ENCODE measurements around the gene TBC1D4. TPM values are rescaled to one million over a fixed set of nuclear protein-coding genes. Genes with fewer than 3 reads are reported as not detected.
A peak's percentile ranks its signal among the peaks of the same experiment; 100 is the strongest.

The TBC1D4 gene
- total RNA-seq, 1 donor from 2014 or later: 42.5 TPM

- DNase-seq (ENCODE audit: low read depth in 2 of 2): no peak
Observed at GRCh38 chr13:75486146-75487062, 4.4 kb upstream of the TBC1D4 start.

GRCh38 chr13:75485286-75486062 lies 3.5 kb upstream of the TBC1D4 start:
- DNase-seq (ENCODE audit: low read depth in 2 of 2): no peak

DNA sequence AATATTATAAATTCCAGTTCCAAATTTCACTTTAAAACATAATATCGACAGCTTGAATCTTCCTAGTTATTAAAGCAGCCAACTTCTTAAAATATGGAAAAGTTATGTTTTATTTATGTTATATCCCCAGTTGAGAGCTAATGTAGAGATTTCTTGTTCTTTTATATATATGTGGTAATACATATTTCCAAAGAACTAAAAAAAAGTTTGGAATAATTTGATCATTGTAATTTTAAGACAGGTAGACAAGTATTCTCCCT lies 781 bp upstream of the TBC1D4 start:
- no peak for DNase-seq (ENCODE audit: low read depth in 2 of 2)

DNA sequence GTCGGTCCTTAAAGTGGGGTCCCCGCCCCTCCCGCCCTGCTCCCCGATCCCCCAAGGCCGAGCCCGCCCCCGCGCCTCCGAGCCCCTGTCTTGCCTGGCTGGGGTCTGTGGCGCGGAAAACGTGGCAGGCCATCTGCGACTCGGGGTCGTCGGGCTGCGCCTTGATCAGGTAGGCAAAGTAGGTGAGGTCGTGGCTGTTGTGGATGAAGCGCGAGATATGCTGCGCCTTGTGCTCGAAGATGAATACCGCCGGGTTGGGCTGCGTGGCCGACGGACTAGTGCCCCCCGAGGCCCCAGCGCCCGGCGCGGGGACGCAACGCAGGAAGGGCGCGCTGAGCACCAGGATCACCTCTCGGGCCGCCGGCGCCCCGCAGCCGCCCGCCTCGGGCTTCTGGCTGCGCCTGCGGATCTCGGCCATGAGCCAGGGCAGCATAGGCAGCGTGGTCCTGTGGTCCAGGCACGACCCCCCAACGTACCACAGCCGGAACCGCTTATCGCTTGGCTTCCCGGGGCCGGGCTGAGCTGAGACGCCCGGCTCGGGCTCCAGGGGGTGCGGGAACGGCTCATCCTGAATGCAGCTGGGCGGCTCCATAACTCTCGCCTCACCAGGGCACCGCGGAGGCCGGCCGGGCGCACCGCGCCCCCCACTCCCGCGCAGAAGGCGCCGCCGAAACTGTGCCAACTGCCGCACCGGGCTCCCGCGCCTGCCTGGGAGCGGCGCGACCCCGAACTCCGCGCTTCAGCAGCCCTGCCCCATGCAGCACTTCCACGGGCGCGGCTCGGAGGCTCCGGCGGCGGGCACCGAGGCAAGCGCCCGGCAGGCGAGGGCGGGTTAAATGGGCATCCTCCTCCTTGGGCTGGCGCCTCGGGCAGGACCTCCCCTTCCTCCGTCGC lies 546 bp downstream of the TBC1D4 start:
- DNase-seq (ENCODE audit: low read depth in 2 of 2): peak in 1 of 2 donors; percentile 42

GRCh38 chr13:75480671-75481175 lies 1.2 kb downstream of the TBC1D4 start:
- peak in 1 of 2 donors; percentile 46 for DNase-seq (ENCODE audit: low read depth in 2 of 2)

DNA sequence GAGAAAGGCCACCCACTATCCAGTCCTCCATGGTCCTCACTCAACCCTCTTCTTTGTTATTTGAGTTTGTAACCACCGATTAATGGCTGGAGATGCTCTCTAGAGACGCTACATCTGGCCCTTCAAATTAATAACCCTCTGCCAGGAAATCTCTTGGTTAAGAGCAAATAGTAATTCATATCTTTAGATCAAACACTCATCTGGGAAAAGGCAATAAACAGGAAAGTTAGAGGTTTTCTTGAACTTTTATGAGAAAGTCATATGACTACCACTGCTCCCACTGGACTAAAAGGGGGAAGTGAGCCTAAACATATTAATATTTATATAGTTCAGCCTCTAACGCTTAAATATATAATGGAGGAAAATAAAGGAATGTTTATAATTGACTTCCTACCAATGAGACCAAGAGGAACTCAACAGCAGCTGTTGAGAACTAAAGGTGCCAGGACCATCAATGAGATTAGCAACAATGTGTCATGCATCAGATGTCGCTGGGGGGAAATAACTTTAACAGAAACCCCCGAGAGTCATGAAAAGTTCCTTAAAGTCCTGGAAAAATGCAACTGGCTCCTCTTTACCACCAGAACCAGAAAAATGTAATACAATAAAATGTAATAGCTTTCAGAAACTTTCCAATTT lies 2.7 kb downstream of the TBC1D4 start:
- no peak for DNase-seq (ENCODE audit: low read depth in 2 of 2)

DNA sequence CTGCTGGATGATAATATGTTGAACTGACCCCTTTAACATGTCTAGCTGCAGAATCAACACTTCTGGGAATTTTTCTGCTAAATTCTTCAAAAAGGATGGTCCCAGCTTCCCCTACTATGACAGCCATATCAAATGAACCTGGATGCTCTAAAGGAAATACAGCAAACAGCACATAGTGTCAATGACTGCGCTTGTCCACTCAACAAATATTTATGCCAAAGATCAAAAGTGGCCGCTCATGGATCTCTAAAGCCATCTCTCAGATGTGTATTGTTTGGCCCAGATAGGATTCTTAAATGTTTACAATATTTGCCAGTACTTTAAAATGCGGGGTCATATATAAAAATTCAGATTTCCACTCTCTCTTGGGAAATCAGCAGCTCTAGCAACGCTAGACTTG lies 3.3 kb downstream of the TBC1D4 start:
- DNase-seq (ENCODE audit: low read depth in 2 of 2): no peak

DNA sequence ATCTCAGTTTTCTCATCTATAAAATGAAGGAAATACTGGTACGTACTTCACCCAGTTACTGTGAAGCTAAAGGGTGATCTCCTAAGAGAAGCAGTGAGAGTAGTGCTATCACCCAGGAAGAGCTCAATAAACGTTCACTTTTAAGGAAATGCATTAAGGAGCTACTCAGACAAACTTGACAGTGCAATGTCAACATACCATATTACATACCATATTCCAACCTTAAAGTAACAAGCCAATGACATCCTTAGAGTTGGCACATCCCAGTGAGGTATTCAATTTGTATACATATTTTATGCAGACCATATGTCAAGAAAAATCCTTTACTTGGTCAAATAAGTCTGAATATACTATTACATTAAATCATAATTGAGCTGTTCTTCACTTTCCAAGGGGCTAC lies 7.0 kb downstream of the TBC1D4 start:
- DNase-seq (ENCODE audit: low read depth in 2 of 2): no peak

DNA sequence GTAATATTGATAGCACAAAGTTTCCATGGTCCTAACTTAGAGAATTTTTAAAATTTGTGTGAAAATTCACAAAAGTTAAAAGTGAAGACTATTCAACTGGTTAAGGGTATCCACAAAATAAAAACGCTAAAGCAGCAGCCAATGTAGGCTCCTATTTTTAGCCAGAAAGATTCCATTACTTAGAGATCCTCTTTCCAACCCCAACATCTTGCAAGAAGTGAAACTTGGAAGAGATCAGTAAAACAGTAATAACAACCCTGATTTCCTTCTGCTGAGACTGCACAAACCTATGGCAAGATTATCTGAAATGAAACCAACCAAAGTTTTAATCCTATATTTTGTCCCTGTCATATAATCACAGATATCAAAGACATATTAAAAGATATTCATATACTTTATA lies 8.5 kb downstream of the TBC1D4 start:
- no peak for DNase-seq (ENCODE audit: low read depth in 2 of 2)

- DNase-seq (ENCODE audit: low read depth in 2 of 2): no peak
Observed at GRCh38 chr13:75470676-75471075, 11.3 kb downstream of the TBC1D4 start.

DNA sequence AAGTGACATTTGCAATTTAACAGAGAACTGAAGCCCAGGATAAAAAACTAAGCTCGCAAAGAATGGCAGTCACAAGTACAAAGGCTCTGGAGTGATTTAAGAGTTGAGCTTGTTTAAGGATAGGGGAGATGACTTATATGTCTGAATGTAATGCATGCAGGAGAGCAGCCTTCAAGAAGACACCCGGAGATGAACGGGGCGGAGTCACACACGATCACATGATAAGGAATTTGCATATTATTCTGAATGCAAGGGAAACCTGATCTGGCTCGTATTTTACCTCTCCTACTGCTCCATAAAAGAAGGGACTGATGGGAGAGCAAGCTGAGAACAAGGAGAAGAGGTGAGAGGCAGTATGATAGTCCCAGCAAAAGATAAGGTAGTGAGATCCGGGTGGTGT lies 12.9 kb downstream of the TBC1D4 start:
- DNase-seq (ENCODE audit: low read depth in 2 of 2): no peak

DNA sequence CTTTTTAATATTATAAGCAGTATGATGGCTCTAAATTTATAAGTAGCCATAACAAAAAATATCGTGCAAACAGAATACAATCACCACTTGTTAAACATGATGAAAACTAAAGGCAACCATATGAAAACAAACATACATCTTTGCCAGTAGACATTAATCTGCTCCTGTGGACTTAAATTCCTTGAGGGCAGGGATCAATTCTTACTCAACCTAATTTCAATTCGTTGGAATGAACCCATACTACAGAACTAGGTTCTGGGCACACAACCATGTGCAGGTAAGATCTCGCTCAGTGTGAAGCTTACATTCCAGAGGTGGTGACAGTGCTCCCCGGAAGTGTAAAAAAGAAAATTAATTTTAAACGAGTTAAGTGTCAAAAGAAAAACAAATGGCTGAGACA lies 13.4 kb downstream of the TBC1D4 start:
- no peak for DNase-seq (ENCODE audit: low read depth in 2 of 2)

DNA sequence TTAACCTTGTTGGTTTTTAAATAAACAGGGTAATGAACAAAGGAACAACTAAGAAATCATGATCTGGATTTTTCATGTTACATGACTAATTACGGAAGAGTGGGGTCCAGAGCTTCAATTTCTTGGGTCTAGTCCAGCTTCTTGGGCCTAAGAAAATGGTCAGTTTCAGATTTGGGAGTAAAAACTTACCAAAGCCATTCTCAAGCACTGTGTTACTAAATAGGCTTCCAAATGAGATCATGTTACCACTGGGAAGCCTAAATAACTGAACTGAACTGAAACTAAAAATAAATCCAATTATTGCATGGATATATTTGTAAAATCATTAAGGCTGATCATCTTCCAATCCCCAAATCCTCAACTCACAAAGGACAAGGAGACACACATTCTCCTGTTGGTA lies 13.9 kb downstream of the TBC1D4 start:
- DNase-seq (ENCODE audit: low read depth in 2 of 2): no peak

DNA sequence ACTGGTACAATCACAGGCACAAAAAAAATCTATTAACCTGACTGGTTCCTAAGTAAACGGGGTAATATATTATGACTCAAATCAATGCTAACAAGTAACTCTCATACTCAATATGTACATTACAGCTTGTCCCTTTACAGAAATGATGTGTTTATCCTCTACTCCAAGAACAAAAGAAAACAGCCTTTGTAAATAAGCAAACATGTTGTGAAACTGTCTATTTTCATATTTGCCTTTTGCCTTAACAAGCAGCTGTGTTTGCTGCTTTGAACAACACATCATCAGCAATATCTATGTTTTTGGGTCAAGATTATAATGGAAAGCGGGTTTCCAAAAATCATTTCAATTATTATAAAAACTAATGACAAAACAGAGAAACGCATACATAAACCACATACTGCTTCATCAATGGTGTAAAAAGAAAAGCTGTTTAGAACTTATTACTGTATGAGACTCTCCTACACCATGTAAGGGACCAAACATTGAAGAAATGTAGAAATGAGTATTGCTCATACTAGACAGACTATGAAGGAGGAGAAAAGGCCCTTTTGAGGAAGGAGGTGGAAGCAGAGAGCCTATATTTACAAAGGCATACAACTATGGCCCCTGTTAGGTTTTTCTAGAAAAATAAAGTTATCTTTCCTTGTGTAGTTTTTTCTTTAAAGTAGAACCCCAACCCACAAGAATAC lies 14.8 kb downstream of the TBC1D4 start:
- no peak for DNase-seq (ENCODE audit: low read depth in 2 of 2)

GRCh38 chr13:75465236-75465635 lies 16.7 kb downstream of the TBC1D4 start:
- DNase-seq (ENCODE audit: low read depth in 2 of 2): no peak

GRCh38 chr13:75461314-75461713 lies 20.7 kb downstream of the TBC1D4 start:
- DNase-seq (ENCODE audit: low read depth in 2 of 2): no peak

GRCh38 chr13:75460644-75461043 lies 21.3 kb downstream of the TBC1D4 start:
- no peak for DNase-seq (ENCODE audit: low read depth in 2 of 2)

DNA sequence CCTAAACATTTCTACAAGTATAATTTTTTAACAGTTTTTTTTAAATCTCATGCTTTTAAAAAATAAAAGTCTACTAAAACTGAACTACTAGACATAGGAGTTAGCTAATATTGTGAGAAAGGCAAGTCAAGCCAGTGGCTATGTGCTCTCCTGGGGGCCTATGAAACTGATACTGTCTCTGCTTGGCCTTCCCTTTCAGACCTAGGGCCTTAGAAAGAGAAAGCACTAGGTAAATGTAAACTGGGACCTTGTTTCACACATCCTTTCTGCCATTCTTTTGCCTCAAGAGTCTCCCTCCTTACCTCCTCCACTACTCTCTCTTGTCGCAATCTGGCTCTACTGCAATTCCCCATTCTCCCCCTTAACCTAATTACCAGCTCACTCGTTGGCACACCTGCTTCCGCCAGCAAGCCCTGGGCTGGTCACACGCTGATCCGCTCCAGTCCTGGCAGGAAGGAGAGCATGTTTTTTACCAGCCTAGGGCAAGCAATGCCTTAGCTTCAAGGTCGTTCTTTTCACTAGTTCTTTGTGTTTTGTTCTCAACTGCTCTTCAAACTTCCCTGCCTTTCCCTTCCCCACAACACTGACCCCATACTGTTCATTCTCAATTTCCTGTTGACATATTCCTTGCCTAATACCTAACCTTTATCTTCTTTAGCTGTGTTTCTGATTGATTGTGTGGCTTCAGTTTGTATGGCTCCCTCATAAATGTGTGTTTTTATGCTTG lies 23.1 kb downstream of the TBC1D4 start:
- DNase-seq (ENCODE audit: low read depth in 2 of 2): peak in 1 of 2 donors; percentile 46

- DNase-seq (ENCODE audit: low read depth in 2 of 2): no peak
Observed at GRCh38 chr13:75455962-75456361, 26.0 kb downstream of the TBC1D4 start.

DNA sequence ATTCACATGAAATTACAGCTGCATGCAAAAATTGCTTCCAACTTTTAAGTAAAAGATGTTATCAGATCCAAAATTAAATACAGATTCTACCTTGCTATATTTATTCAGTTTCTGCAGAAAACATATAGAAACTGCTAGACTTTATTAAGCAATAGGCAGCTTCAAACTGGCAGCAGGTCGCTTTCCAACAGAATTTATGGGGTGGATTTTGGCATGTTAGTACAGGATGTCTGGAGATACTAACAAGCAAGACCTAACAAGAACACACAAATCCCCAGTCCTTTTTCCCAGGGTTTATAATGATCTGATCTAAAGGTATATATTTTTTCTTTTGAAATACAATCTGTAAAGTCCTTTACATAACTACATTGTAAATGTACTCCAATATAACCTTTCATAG lies 27.5 kb downstream of the TBC1D4 start:
- DNase-seq (ENCODE audit: low read depth in 2 of 2): no peak
